Erythroblast (primary cell): ENCODE data around the gene VAV2.

Source experiments
- DNase-seq, 2 experiments: peaks; one replicate each; lab custom pipeline; 2025; lab: John Stamatoyannopoulos, UW
- GATA1 ChIP-seq: IDR thresholded peaks from 2 replicates; pipeline ENCODE4 v1.6.1; 2011; ENCODE audit warnings: low read depth, mild to moderate bottlenecking, control low read depth, low read length, moderate library complexity
- POLR2A ChIP-seq: IDR thresholded peaks from 2 replicates; pipeline ENCODE4 v1.6.1; 2011; ENCODE audit warnings: mild to moderate bottlenecking, low read length

The VAV2 gene

GRCh38 chr9:133976191-133976861, 15.8 kb downstream of the VAV2 start:
- TF ChIP-seq GATA1 (no peak), POLR2A (no peak)
- no peak for DNase-seq

GRCh38 chr9:133975511-133975910, 16.6 kb downstream of the VAV2 start:
- TF ChIP-seq GATA1 (no peak), POLR2A (no peak)
- DNase-seq, result no peak

GRCh38 chr9:133974631-133975341, 17.3 kb downstream of the VAV2 start:
- no peak for DNase-seq
- TF ChIP-seq GATA1 (no peak), POLR2A (no peak)

- DNase-seq, result no peak
- TF ChIP-seq GATA1 (no peak), POLR2A (no peak)
Observed at GRCh38 chr9:133973791-133974630, 18.1 kb downstream of the VAV2 start.

GRCh38 chr9:133973111-133973790, 18.9 kb downstream of the VAV2 start:
- no peak for TF ChIP-seq GATA1
- no peak for DNase-seq

- no peak for TF ChIP-seq GATA1
- TF ChIP-seq POLR2A, result no peak
Observed at GRCh38 chr9:133971981-133972941, 19.9 kb downstream of the VAV2 start.

GRCh38 chr9:133971121-133971951, 20.8 kb downstream of the VAV2 start:
- no peak for DNase-seq
- TF ChIP-seq POLR2A (no peak), GATA1 (no peak)

More at GRCh38 chr9:133971981-133972941, 19.9 kb downstream of the VAV2 start:
- no peak for DNase-seq

- DNase-seq, result no peak
- TF ChIP-seq POLR2A (no peak), GATA1 (no peak)
Observed at GRCh38 chr9:133970581-133971058, 21.5 kb downstream of the VAV2 start.

- TF ChIP-seq GATA1 (no peak), POLR2A (no peak)
- no peak for DNase-seq
Observed at GRCh38 chr9:133969681-133970580, 22.2 kb downstream of the VAV2 start.

GRCh38 chr9:133968966-133969617, 23.0 kb downstream of the VAV2 start:
- DNase-seq, result no peak
- TF ChIP-seq GATA1 (no peak), POLR2A (no peak)

- TF ChIP-seq POLR2A (no peak), GATA1 (no peak)
- DNase-seq, result no peak
Observed at GRCh38 chr9:133968428-133968827, 23.7 kb downstream of the VAV2 start.
